Ovary (tissue), 3 donors: Measurements from ENCODE around the gene ARMC8.

Experiments used
- CTCF ChIP-seq, 3 donors: fragments of 450-650 bp in 2 of 3; fragments of 200-600 bp in 1 of 3; IDR thresholded peaks; one replicate each; pipeline versions ENCODE4 v1.5.1 to v1.8.0; 2016 to 2022; ENCODE audit warnings: antibody characterized with exemption in 3 of 3, mild to moderate bottlenecking in 1 of 3
- POLR2A ChIP-seq: fragments of 450-650 bp; IDR thresholded peaks from one replicate; pipeline ENCODE4 v1.6.1; 2017; ENCODE audit warnings: antibody characterized with exemption, mild to moderate bottlenecking, moderate library complexity
- donor health status: DM: no; HTN: no; CAD: no.

GRCh38 chr3:138206196-138206595 is 19.1 kb downstream of the ARMC8 start:
- TF ChIP-seq POLR2A (no peak), CTCF (IDR thresholded peaks at IDR 0.05) (no peak)
